Tibial artery (tissue), 4 donors: ENCODE results near the gene GNAT3.

Experiments
- DNase-seq, 2 donors: peaks; one replicate each; pipeline ENCODE4 v3.0.0-alpha.2; 2019
- H3K27ac ChIP-seq, 2 donors: fragments of 200-600 bp; sonication (generic) in 1 of 2; 1 replicate in 1 of 2; 2 replicates in 1 of 2; pipeline ENCODE4 v1.5.1; 2018 to 2019; ENCODE audit warnings: mild to moderate bottlenecking in 1 of 2
- H3K27me3 ChIP-seq, 2 donors: fragments of 200-600 bp; sonication (generic) in 1 of 2; one replicate each; pipeline versions ENCODE4 v1.5.1 to v1.6.0; 2016 to 2019
- H3K36me3 ChIP-seq, 3 donors: fragments of 200-600 bp; sonication (generic) in 2 of 3; one replicate each; pipeline ENCODE4 v1.5.1; 2016 to 2019; ENCODE audit warnings: mild to moderate bottlenecking in 2 of 3
- H3K4me1 ChIP-seq, 4 donors: fragments of 200-600 bp; sonication (generic) in 2 of 4; 1 replicate in 3 of 4; 2 replicates in 1 of 4; pipeline ENCODE4 v1.5.1; 2016 to 2019
- H3K4me3 ChIP-seq, 2 donors: fragments of 200-600 bp; sonication (generic) in 1 of 2; 1 replicate in 1 of 2; 2 replicates in 1 of 2; pipeline ENCODE4 v1.5.1; 2018 to 2019; ENCODE audit warnings: mild to moderate bottlenecking in 2 of 2
- H3K9me3 ChIP-seq, 3 donors: fragments of 200-600 bp; sonication (generic) in 1 of 3; one replicate each; pipeline ENCODE4 v1.5.1; 2016 to 2019
- intact Hi-C: fragments of 100-400 bp; cut with DNase I; formaldehyde crosslinking; loops from one replicate; pipeline ENCODE4 v1.15.0; 2023; ENCODE audit warnings: low total_unique reads
- TF ChIP-seq, protein P1 (sequence below), 2 experiments: fragments of 200-600 bp in 1 of 2; fragments of 450-650 bp in 1 of 2; IDR thresholded peaks; one replicate each; pipeline ENCODE4 v1.5.1; 2017 to 2019; ENCODE audit warnings: antibody characterized with exemption in 2 of 2, mild to moderate bottlenecking in 1 of 2, moderate library complexity in 1 of 2

Gene GNAT3

DNA sequence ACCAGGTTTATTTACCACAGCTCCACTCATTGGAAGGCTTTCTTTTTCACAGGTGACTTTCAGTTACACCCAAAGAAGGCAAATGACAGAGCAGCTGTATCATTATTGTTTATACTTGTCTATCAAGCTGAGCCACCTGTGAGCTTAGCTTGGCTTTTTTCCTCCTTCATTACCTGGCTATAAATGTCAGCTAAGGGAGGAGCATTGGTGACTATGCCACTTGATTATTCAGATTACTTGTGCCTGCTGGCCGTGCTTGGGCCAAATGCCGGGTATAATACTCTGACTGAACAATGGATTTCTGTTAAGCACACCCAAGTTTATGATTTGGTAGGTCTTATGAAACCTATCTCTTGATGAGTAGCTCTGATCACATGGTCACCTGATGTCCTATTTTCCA is 9.9 kb upstream of the GNAT3 start:
- no peak overlapping the region for H3K4me3 ChIP-seq
- no peaks in the 10 kb centered on the region for H3K4me1 ChIP-seq
- H3K36me3 ChIP-seq: no peaks in the 10 kb centered on the region
- H3K9me3 ChIP-seq: no peaks in the 10 kb centered on the region
- intact Hi-C loops: no loop called here
- TF ChIP-seq, protein P1, sequence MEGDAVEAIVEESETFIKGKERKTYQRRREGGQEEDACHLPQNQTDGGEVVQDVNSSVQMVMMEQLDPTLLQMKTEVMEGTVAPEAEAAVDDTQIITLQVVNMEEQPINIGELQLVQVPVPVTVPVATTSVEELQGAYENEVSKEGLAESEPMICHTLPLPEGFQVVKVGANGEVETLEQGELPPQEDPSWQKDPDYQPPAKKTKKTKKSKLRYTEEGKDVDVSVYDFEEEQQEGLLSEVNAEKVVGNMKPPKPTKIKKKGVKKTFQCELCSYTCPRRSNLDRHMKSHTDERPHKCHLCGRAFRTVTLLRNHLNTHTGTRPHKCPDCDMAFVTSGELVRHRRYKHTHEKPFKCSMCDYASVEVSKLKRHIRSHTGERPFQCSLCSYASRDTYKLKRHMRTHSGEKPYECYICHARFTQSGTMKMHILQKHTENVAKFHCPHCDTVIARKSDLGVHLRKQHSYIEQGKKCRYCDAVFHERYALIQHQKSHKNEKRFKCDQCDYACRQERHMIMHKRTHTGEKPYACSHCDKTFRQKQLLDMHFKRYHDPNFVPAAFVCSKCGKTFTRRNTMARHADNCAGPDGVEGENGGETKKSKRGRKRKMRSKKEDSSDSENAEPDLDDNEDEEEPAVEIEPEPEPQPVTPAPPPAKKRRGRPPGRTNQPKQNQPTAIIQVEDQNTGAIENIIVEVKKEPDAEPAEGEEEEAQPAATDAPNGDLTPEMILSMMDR (IDR thresholded peaks at IDR 0.05): no peak
- no peak overlapping the region for H3K27ac ChIP-seq
- H3K27me3 ChIP-seq: no peaks in the 10 kb centered on the region
- no peak for DNase-seq

DNA sequence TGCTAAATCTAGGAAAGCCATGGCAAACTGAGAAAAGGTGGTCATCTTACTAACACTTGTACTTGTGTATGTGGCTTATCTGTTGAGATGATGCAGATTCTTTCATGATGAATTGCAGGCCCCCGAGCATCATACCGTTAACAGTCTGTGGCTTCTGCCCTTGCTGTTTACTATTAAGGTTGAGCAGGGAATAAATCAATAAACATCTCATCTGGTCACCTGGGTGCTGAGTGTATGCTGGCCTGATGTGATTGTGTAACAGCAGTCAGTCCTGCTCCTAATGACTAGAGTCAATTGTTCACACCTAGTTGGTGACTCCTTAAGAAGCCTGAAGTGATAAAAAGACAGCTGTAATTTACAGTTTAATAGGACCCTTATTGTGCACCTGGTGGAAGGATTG is 8.3 kb upstream of the GNAT3 start:
- no peak overlapping the region for H3K27ac ChIP-seq
- H3K9me3 ChIP-seq: no peaks in the 10 kb centered on the region
- intact Hi-C loops: no loop called here
- H3K27me3 ChIP-seq: no peaks in the 10 kb centered on the region
- H3K36me3 ChIP-seq: no peaks in the 10 kb centered on the region
- no peak for DNase-seq
- TF ChIP-seq, protein P1 (IDR thresholded peaks at IDR 0.05): no peak
- H3K4me1 ChIP-seq: no peaks in the 10 kb centered on the region
- no peak overlapping the region for H3K4me3 ChIP-seq

DNA sequence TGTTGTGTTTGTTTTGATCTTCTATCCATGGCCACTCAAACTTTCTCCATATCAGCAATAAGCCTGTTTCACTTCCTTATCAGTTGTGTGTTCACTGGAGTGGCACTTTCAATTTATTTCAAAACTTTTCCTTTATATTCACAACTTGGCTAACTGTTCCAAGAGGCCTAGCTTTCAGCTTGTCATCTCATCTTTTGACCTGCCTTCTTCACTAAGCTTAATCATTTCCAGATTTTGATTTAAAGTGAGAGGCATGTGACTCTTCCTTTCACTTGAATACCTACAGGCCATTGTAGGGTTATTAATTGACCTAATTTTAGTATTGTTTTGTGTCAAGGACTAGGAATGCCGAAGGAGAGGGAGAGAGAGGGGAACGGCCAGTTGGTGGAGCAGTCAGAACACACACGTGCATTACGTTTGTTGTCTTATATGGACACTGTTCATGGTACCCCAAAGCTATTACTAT is 5.5 kb upstream of the GNAT3 start:
- intact Hi-C loops: no loop called here
- TF ChIP-seq, protein P1 (IDR thresholded peaks at IDR 0.05): no peak
- Histone ChIP-seq H3K4me1 (no peaks in the 10 kb centered on the region), H3K27me3 (no peaks in the 10 kb centered on the region), H3K4me3 (no peak overlapping the region), H3K27ac (no peak overlapping the region), H3K36me3 (no peaks in the 10 kb centered on the region), H3K9me3 (no peaks in the 10 kb centered on the region)
- DNase-seq: no peak

DNA sequence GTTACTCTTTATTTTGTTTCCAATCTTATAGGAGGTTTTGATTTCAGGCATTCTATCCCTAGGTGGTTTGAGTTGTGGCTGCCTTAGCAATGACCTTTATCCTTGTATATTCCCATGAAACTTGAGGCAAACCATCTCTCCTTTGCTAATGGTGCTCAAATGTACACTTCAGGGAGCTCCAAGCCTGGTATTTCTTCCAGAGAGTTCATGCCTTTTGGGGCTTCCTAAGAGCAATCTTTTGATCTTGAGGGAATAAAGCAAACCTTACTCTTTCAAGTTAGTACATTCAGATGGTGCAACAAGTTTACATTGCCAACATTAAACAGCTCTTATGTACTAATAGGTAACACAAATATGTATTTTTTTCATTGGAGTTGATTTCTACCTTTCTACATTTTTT is 3.4 kb upstream of the GNAT3 start:
- no peak overlapping the region for H3K27ac ChIP-seq

DNA sequence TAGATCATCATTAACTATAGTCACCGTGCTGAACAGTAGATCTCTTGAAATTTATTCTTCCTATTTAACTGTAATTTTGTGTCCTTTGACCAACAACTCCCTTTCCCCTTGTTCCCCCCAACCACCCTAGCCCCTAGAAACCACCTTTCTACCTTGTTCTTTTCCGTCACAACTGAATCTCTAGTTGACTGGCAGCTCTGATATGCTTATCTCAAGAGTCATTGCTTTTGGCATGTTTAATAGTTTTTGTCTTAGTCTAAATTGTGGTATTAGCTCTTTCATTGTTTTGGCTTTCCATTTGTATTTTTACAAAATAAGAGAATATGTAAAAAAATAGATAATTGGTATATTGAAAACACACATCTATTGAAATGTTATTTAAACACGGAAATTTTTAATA is 1.8 kb downstream of the GNAT3 start:
- Histone ChIP-seq H3K27me3 (no peaks in the 10 kb centered on the region), H3K9me3 (no peaks in the 10 kb centered on the region), H3K4me1 (no peaks in the 10 kb centered on the region), H3K27ac (no peak overlapping the region), H3K4me3 (no peak overlapping the region), H3K36me3 (no peaks in the 10 kb centered on the region)
- no peak for DNase-seq
- TF ChIP-seq, protein P1 (IDR thresholded peaks at IDR 0.05): no peak
- intact Hi-C loops: no loop called here

More for the DNA sequence above, 3.4 kb upstream of the GNAT3 start:
- no peaks in the 10 kb centered on the region for H3K9me3 ChIP-seq
- H3K4me3 ChIP-seq: no peak overlapping the region
- DNase-seq: no peak
- no peaks in the 10 kb centered on the region for H3K36me3 ChIP-seq
- TF ChIP-seq, protein P1 (IDR thresholded peaks at IDR 0.05): no peak
- no peaks in the 10 kb centered on the region for H3K27me3 ChIP-seq
- intact Hi-C loops: no loop called here
- H3K4me1 ChIP-seq: no peaks in the 10 kb centered on the region

DNA sequence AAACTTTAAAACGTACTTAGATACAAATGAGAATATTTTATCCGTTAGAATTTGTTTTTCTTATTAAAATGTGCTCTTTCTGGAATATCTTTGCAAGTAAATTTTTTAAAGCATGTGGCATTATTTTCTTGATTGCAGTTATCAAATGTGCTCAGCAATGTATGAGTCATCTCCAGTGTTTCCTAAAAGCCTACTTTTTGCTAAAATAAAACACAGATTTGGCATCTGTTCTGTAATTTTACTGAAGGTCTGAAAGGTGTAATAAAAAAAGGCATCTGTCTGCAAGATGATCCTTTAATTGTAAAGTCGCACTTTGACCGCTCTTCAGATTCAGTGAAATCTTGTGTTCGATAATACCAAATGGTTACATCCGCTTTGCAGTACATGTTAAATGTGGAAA is 3.4 kb downstream of the GNAT3 start:
- intact Hi-C loops: no loop called here
- no peaks in the 10 kb centered on the region for H3K27me3 ChIP-seq
- no peaks in the 10 kb centered on the region for H3K36me3 ChIP-seq
- DNase-seq: no peak
- H3K4me1 ChIP-seq: no peaks in the 10 kb centered on the region
- H3K27ac ChIP-seq: no peak overlapping the region
- H3K9me3 ChIP-seq: no peaks in the 10 kb centered on the region
- no peak overlapping the region for H3K4me3 ChIP-seq
- TF ChIP-seq, protein P1 (IDR thresholded peaks at IDR 0.05): no peak
